Measurements from ENCODE around the gene KCTD19. TPM values are rescaled to one million over a fixed set of nuclear protein-coding genes. Genes with fewer than 3 reads are reported as not detected.

KCTD19 gene
- total RNA-seq, 1 experiment from 2014 or later: not detected

- no peak overlapping the region for H3K9ac ChIP-seq (ENCODE audit: low read length)
- intact Hi-C loops (cut with micrococcal nuclease): no loop called here
- no peaks in the 10 kb centered on the region for H3K9me2 ChIP-seq (replicated peaks; ENCODE audit: low read length)
- H3K4me2 ChIP-seq (ENCODE audit: low read length): no peak overlapping the region
- H3F3A ChIP-seq (ENCODE audit: low read length, unreplicated experiment): no peaks in the 10 kb centered on the region
- H2AFZ ChIP-seq (ENCODE audit: low read length): no peak overlapping the region
- BruUV-seq (replicated peaks): no TSS peak
- H3K9me3 ChIP-seq (ENCODE audit: low read length): no peaks in the 10 kb centered on the region
- H3K4me3 ChIP-seq (ENCODE audit: low read length): no peak overlapping the region
- peaks cover under 1% of the 10 kb centered on the region for H3K4me1 ChIP-seq (ENCODE audit: insufficient read depth, low read length)
- H3K27me3 ChIP-seq (ENCODE audit: low read length): no peaks in the 10 kb centered on the region
- POLR2A ChIA-PET (ENCODE audit: unreplicated experiment): no interaction called here
- H3K27ac ChIP-seq (ENCODE audit: low read length): no peak overlapping the region
- no peaks in the 10 kb centered on the region for H4K20me1 ChIP-seq (ENCODE audit: low read length)
- CTCF ChIA-PET: no interaction called here
- TF ChIP-seq CTCF (conservative IDR thresholded peaks at IDR 0.05; ENCODE audit: low read depth, low read length) (no peak), EZH2phosphoT487 (IDR thresholded peaks at IDR 0.05; ENCODE audit: borderline replicate concordance, low read length) (no peak), EZH2 (IDR thresholded peaks at IDR 0.05; ENCODE audit: low read length, unreplicated experiment) (no peak)
- H3K79me2 ChIP-seq (ENCODE audit: low read length): no peaks in the 10 kb centered on the region
- DNase-seq: no peak
- H3K36me3 ChIP-seq (ENCODE audit: low read depth, low read length): no peaks in the 10 kb centered on the region
- no peak for ATAC-seq
Observed at GRCh38 chr16:67302076-67302475, 24.5 kb downstream of the KCTD19 start.

DNA sequence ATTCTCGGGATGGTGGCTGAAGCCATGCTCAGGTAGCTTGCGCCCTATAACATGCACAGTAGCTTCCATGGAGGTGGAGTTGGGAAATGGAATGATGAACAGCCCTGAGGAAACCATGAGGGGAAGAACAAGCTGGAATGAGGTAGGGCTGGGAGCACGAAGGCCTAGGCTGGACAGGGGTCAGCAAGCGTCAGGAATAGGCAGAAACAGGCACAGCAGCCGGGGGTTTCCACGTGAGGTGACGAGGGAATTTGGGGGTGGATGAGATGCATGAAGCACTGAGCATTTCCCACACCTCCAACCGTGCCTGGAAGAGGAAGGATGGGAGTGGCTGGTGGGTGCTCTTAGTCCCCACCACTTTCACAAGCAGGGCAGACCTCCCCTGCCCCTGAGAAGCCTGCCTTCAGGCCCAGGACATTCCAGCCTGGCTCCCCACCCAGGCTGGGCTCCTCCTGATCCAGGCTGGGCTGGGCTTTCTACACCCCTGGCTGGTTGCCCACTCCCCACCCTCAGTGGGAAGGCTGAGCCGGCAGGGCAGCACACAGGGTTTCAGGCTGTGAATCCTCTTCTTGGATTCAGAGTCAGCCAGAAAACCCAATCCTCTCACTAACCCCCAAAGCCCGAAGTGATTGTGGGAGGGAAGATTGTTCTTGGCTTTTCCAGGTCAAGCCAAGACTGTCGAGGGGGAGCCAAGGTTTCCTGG, 25.3 kb downstream of the KCTD19 start:
- Histone ChIP-seq H3K36me3 (ENCODE audit: low read depth, low read length) (no peaks in the 10 kb centered on the region), H3K27me3 (ENCODE audit: low read length) (no peaks in the 10 kb centered on the region), H3K9ac (ENCODE audit: low read length) (no peak overlapping the region), H3F3A (ENCODE audit: low read length, unreplicated experiment) (no peaks in the 10 kb centered on the region), H3K27ac (ENCODE audit: low read length) (no peak overlapping the region), H3K9me3 (ENCODE audit: low read length) (no peaks in the 10 kb centered on the region), H2AFZ (ENCODE audit: low read length) (no peak overlapping the region), H3K4me1 (ENCODE audit: insufficient read depth, low read length) (peaks cover 9% of the 10 kb centered on the region), H3K4me2 (ENCODE audit: low read length) (no peak overlapping the region), H3K79me2 (ENCODE audit: low read length) (no peaks in the 10 kb centered on the region), H4K20me1 (ENCODE audit: low read length) (no peaks in the 10 kb centered on the region), H3K9me2 (replicated peaks; ENCODE audit: low read length) (no peaks in the 10 kb centered on the region), H3K4me3 (ENCODE audit: low read length) (no peak overlapping the region)
- no peak for TF ChIP-seq EZH2 (IDR thresholded peaks at IDR 0.05; ENCODE audit: low read length, unreplicated experiment)
- no peak for TF ChIP-seq EZH2phosphoT487 (IDR thresholded peaks at IDR 0.05; ENCODE audit: borderline replicate concordance, low read length)
- TF ChIP-seq CTCF (conservative IDR thresholded peaks at IDR 0.05; ENCODE audit: low read depth, low read length): no peak
- ChIA-PET POLR2A (ENCODE audit: unreplicated experiment) (no interaction called here), CTCF (no interaction called here)
- no peak for DNase-seq
- intact Hi-C loops (cut with micrococcal nuclease): no loop called here
- BruUV-seq (replicated peaks): no TSS peak
- ATAC-seq: no peak

DNA sequence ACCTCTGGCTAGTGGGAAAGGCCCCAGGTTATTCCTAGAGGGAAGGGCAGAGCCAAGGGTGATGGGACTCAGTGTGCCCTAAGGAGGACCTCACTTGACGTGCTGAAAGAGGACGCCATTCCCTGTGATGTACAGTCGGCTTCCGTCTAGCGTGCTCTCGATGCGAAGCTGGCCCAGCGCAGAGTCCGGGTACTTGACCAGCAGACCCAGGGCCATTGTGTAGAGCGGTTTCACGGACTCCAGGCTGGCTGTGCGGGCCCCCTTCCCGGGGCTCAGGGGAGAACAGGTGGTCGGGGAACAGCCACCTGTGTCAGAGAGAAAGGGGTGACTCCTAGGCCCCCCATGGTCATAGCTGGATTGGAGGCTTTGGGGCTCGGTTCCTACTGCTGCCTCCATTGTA, 27.3 kb downstream of the KCTD19 start:
- intact Hi-C loops (cut with micrococcal nuclease): no loop called here
- H3K79me2 ChIP-seq (ENCODE audit: low read length): no peaks in the 10 kb centered on the region
- no peak overlapping the region for H3K4me2 ChIP-seq (ENCODE audit: low read length)
- H3K27me3 ChIP-seq (ENCODE audit: low read length): no peaks in the 10 kb centered on the region
- no peak overlapping the region for H3K9ac ChIP-seq (ENCODE audit: low read length)
- ATAC-seq (no peak), DNase-seq (no peak)
- no peaks in the 10 kb centered on the region for H3K36me3 ChIP-seq (ENCODE audit: low read depth, low read length)
- H3K9me2 ChIP-seq (replicated peaks; ENCODE audit: low read length): no peaks in the 10 kb centered on the region
- no peaks in the 10 kb centered on the region for H4K20me1 ChIP-seq (ENCODE audit: low read length)
- H3K4me1 ChIP-seq (ENCODE audit: insufficient read depth, low read length): peaks cover 13% of the 10 kb centered on the region
- ChIA-PET CTCF (no interaction called here), POLR2A (ENCODE audit: unreplicated experiment) (no interaction called here)
- no TSS peak for BruUV-seq (replicated peaks)
- H3K27ac ChIP-seq (ENCODE audit: low read length): no peak overlapping the region
- H3K9me3 ChIP-seq (ENCODE audit: low read length): no peaks in the 10 kb centered on the region
- TF ChIP-seq CTCF (conservative IDR thresholded peaks at IDR 0.05; ENCODE audit: low read depth, low read length) (no peak), EZH2 (IDR thresholded peaks at IDR 0.05; ENCODE audit: low read length, unreplicated experiment) (no peak), EZH2phosphoT487 (IDR thresholded peaks at IDR 0.05; ENCODE audit: borderline replicate concordance, low read length) (no peak)
- H2AFZ ChIP-seq (ENCODE audit: low read length): no peak overlapping the region
- H3F3A ChIP-seq (ENCODE audit: low read length, unreplicated experiment): no peaks in the 10 kb centered on the region
- no peak overlapping the region for H3K4me3 ChIP-seq (ENCODE audit: low read length)

Measured in PC-3 (cell line).